HepG2 (cell line): ENCODE results near the gene GCNT4. TPM values are rescaled to one million over a fixed set of nuclear protein-coding genes. Genes with fewer than 3 reads are reported as not detected.

Source experiments
- AGO2 ChIP-seq: fragments of 200-400 bp; formaldehyde crosslinking; optimal IDR thresholded peaks from 2 replicates; pipeline ENCODE3; 2017; ENCODE audit warnings: mild to moderate bottlenecking, low read depth, low read length, moderate library complexity
- BCL6 ChIP-seq: IDR thresholded peaks from 2 replicates; pipeline ENCODE4 v1.6.1; 2016; ENCODE audit warnings: missing genetic modification reagents, missing compliant biosample characterization
- CCAR2 ChIP-seq: fragments of 200-400 bp; formaldehyde crosslinking; optimal IDR thresholded peaks from 2 replicates; pipeline ENCODE3; 2018; ENCODE audit warnings: low read depth, mild to moderate bottlenecking, low read length, moderate library complexity
- DNMT1 ChIP-seq: sonication (generic); formaldehyde crosslinking; IDR thresholded peaks from 2 replicates; pipeline ENCODE4 v1.5.1; 2020; ENCODE audit warnings: mild to moderate bottlenecking, missing genetic modification reagents
- HOXD1 ChIP-seq: sonication (generic); formaldehyde crosslinking; IDR thresholded peaks from 2 replicates; pipeline ENCODE4 v1.5.0; 2020; ENCODE audit warnings: missing genetic modification reagents
- KDM1A ChIP-seq: IDR thresholded peaks from 2 replicates; pipeline ENCODE4 v1.6.1; 2016; ENCODE audit warnings: missing compliant biosample characterization
- KMT2A ChIP-seq: sonication (generic); formaldehyde crosslinking; IDR thresholded peaks from 2 replicates; pipeline ENCODE4 v1.4.0; 2020; ENCODE audit warnings: missing genetic modification reagents
- NFE2L2 ChIP-seq: fragments of 150-350 bp; IDR thresholded peaks from 2 replicates; pipeline ENCODE4 v1.6.1; 2014; ENCODE audit warnings: low read length
- NR1H2 ChIP-seq: sonication (generic); formaldehyde crosslinking; IDR thresholded peaks from 2 replicates; pipeline ENCODE4 v1.8.1; 2022; ENCODE audit warnings: low read depth, missing genetic modification reagents, borderline replicate concordance
- RFX1 ChIP-seq: fragments of 450-650 bp; IDR thresholded peaks from 2 replicates; pipeline ENCODE4 v1.6.1; 2017
- RFXAP ChIP-seq: sonication (generic); formaldehyde crosslinking; IDR thresholded peaks from 2 replicates; pipeline ENCODE4 v1.4.0; 2020; ENCODE audit warnings: missing genetic modification reagents, borderline replicate concordance
- SRF ChIP-seq: IDR thresholded peaks from 2 replicates; pipeline ENCODE4 v1.6.1; 2011; ENCODE audit warnings: mild to moderate bottlenecking, low read depth, low read length, moderate library complexity
- TCF7L2 ChIP-seq: IDR thresholded peaks from 2 replicates; pipeline ENCODE4 v1.6.1; 2011; ENCODE audit warnings: mild to moderate bottlenecking, low read depth, low read length, moderate library complexity
- ZNF10 ChIP-seq: sonication (generic); formaldehyde crosslinking; IDR thresholded peaks from 2 replicates; pipeline ENCODE4 v1.4.0; 2020; ENCODE audit warnings: mild to moderate bottlenecking, low read depth, missing genetic modification reagents, borderline replicate concordance
- ZNF143 ChIP-seq: sonication (generic); formaldehyde crosslinking; IDR thresholded peaks from 2 replicates; pipeline ENCODE4 v1.4.0; 2020; ENCODE audit warnings: missing genetic modification reagents
- ZNF549 ChIP-seq: sonication (generic); formaldehyde crosslinking; IDR thresholded peaks from 2 replicates; pipeline ENCODE4 v1.5.0; 2020; ENCODE audit warnings: missing genetic modification reagents
- ZNF562 ChIP-seq: sonication (generic); formaldehyde crosslinking; IDR thresholded peaks from 2 replicates; pipeline ENCODE4 v1.8.0; 2022; ENCODE audit warnings: missing genetic modification reagents, borderline replicate concordance
- ZNF652 ChIP-seq: IDR thresholded peaks from 2 replicates; pipeline ENCODE4 v1.6.1; 2016; ENCODE audit warnings: low read depth, borderline replicate concordance
- ZNF691 ChIP-seq: sonication (generic); formaldehyde crosslinking; IDR thresholded peaks from 2 replicates; pipeline ENCODE4 v1.4.0; 2020; ENCODE audit warnings: missing genetic modification reagents, low read depth, mild to moderate bottlenecking, borderline replicate concordance
- ZNF792 ChIP-seq: IDR thresholded peaks from 2 replicates; pipeline ENCODE4 v1.6.1; 2016
- ZNF839 ChIP-seq: sonication (generic); formaldehyde crosslinking; IDR thresholded peaks from 2 replicates; pipeline ENCODE4 v1.4.0; 2020; ENCODE audit warnings: missing genetic modification reagents, mild to moderate bottlenecking, borderline replicate concordance
- ZSCAN29 ChIP-seq: sonication (generic); formaldehyde crosslinking; conservative IDR thresholded peaks from 2 replicates; pipeline ENCODE4 v1.4.0; 2020; ENCODE audit warnings: mild to moderate bottlenecking, missing genetic modification reagents
- polyA plus RNA-seq, 8 experiments: library from polyadenylated mRNA; depleted of rRNA in 3 of 8; stranded (reverse) in 7 of 8; unstranded in 1 of 8; fragments of >200 nt; fragmentation: Illumina TruSeq in 4 of 8; extraction: Trizol in 4 of 8; gene quantifications; 2 replicates each; pipeline versions ENCODE4 v1.2.1 to v1.2.3, GENCODE V29; 2011 to 2016; ENCODE audit warnings: low read depth in 4 of 8, missing spikeins in 1 of 8, mixed read lengths in 1 of 8; ENCODE audit not compliant: insufficient read depth in 1 of 8
- total RNA-seq, 5 experiments: library from RNA; depleted of rRNA; stranded (reverse); fragments of >200 nt; fragmentation: Illumina TruSeq; extraction: Trizol; gene quantifications; 2 replicates each; pipeline ENCODE4 v1.2.3, GENCODE V29; 2016; ENCODE audit warnings: low read depth in 1 of 5
- TF ChIP-seq, protein P1 (sequence below): sonication (generic); formaldehyde crosslinking; conservative IDR thresholded peaks from 2 replicates; pipeline ENCODE4 v1.5.0; 2020; ENCODE audit warnings: missing genetic modification reagents
- TF ChIP-seq, protein P2 (sequence below): sonication (generic); formaldehyde crosslinking; IDR thresholded peaks from 2 replicates; pipeline ENCODE4 v1.5.0; 2020; ENCODE audit warnings: missing genetic modification reagents

The GCNT4 gene
- total and polyA plus RNA-seq, 2 of the 13 experiments (the other 11 are each of a cell fraction or from before 2014, with no cell fraction given): 0.22 to 0.38 TPM

DNA sequence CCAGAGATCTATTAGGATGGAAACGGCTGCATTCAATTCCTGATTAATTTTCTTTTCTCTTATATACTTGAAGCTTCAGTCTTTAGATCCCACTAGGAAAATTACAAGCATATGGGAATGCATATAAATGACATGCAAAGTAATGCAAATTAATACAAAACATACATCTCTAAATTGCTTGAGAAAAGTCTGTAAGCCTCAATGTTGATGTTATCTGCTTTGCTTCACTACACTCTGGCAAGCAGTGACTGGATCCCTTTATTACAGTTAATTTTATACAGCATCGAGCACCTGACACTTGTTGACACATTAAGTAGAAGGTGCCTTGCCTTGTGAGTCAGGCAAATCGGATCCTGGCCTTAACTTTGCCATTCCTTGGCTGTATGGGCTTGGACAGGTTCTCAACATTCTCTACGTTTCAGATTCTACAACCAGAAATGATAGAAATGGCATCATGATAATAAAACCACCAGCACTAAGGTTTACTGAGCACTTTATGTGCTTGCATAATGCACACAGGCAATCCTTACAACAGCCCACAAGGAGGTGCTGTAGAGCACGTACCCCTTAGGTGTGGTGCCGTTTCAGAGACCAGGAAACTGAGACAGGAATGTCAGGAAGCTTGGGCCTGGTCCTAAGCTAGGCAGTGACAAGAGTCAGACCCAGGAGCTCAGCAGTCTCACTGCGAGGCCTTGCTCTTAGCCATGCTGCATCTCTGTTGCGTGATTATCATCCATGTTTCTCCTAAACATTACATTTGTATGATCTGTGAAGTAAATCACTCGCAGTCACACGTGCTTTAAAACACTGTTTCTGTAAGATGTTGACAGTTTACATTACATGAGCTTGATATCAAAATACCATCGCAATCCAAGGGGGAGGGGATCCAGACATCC lies 2.7 kb downstream of the GCNT4 start (continued):
- TF ChIP-seq, protein P1, sequence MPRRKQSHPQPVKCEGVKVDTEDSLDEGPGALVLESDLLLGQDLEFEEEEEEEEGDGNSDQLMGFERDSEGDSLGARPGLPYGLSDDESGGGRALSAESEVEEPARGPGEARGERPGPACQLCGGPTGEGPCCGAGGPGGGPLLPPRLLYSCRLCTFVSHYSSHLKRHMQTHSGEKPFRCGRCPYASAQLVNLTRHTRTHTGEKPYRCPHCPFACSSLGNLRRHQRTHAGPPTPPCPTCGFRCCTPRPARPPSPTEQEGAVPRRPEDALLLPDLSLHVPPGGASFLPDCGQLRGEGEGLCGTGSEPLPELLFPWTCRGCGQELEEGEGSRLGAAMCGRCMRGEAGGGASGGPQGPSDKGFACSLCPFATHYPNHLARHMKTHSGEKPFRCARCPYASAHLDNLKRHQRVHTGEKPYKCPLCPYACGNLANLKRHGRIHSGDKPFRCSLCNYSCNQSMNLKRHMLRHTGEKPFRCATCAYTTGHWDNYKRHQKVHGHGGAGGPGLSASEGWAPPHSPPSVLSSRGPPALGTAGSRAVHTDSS: no peak
- TF ChIP-seq RFXAP (CRISPR knock-in tag) (no peak), ZNF691 (CRISPR knock-in tag) (0 out of 2 replicates have a peak, but pooled peaks have one; percentile 67), ZNF792 (no peak), NFE2L2 (no peak), KMT2A (CRISPR knock-in tag) (no peak), ZNF143 (CRISPR knock-in tag) (no peak), KDM1A (CRISPR knock-in tag) (peak; percentile 79; the same call in 1 of the 2 replicates), TCF7L2 (no peak), HOXD1 (CRISPR knock-in tag) (no peak), ZNF549 (no peak), ZNF562 (no peak), ZNF839 (no peak), NR1H2 (CRISPR knock-in tag) (no peak), AGO2 (no peak), ZNF652 (CRISPR knock-in tag) (no peak), ZNF10 (no peak), RFX1 (no peak), CCAR2 (no peak), SRF (no peak), ZSCAN29 (no peak), BCL6 (peak; percentile 55; the same call in 1 of the 2 replicates), DNMT1 (CRISPR knock-in tag) (no peak)
- TF ChIP-seq, protein P2, sequence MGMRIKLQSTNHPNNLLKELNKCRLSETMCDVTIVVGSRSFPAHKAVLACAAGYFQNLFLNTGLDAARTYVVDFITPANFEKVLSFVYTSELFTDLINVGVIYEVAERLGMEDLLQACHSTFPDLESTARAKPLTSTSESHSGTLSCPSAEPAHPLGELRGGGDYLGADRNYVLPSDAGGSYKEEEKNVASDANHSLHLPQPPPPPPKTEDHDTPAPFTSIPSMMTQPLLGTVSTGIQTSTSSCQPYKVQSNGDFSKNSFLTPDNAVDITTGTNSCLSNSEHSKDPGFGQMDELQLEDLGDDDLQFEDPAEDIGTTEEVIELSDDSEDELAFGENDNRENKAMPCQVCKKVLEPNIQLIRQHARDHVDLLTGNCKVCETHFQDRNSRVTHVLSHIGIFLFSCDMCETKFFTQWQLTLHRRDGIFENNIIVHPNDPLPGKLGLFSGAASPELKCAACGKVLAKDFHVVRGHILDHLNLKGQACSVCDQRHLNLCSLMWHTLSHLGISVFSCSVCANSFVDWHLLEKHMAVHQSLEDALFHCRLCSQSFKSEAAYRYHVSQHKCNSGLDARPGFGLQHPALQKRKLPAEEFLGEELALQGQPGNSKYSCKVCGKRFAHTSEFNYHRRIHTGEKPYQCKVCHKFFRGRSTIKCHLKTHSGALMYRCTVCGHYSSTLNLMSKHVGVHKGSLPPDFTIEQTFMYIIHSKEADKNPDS (CRISPR knock-in tag): no peak
